BJ (cell line): Measurements from ENCODE around the gene TNRC6B. TPM values are rescaled to one million over a fixed set of nuclear protein-coding genes. Genes with fewer than 3 reads are reported as not detected.

Experiments
- CTCF ChIA-PET: fragments of 350-600 bp; formaldehyde crosslinking; extraction: SDS; loops from one replicate; lab custom pipeline; 2021; ENCODE audit warnings: antibody characterized with exemption, inconsistent platforms; lab: Yijun Ruan, JAX
- POLR2A ChIA-PET: fragments of 300-600 bp; sonication (Branson Sonifier 250); formaldehyde crosslinking; extraction: SDS; loops from one replicate; lab custom pipeline; 2021; ENCODE audit warnings: antibody characterized with exemption; lab: Charles Lee
- DNase-seq: peaks from one replicate; pipeline ENCODE4 v3.0.0-alpha.2; 2011; ENCODE audit warnings: low read depth
- H3K27me3 ChIP-seq: 2 replicates; pipeline ENCODE4 v1.6.0; 2011; ENCODE audit warnings: low read length; ENCODE audit not compliant: control insufficient read depth, insufficient read depth
- H3K36me3 ChIP-seq: 2 replicates; pipeline ENCODE4 v1.5.1; 2011; ENCODE audit warnings: low read length; ENCODE audit not compliant: control insufficient read depth, insufficient read depth
- H3K4me3 ChIP-seq: 2 replicates; pipeline ENCODE4 v1.5.1; 2011; ENCODE audit warnings: low read depth, mild to moderate bottlenecking, control low read depth, low read length
- polyA plus RNA-seq: library from polyadenylated mRNA; depleted of rRNA; stranded (reverse); fragments of >200 nt; gene quantifications from 2 replicates; pipeline ENCODE4 v1.2.3, GENCODE V29; 2011
- TF ChIP-seq, protein P1 (sequence below): IDR thresholded peaks from 2 replicates; pipeline ENCODE4 v1.5.1; 2011; ENCODE audit warnings: low read depth, mild to moderate bottlenecking, control low read depth, inconsistent platforms, low read length, moderate library complexity; ENCODE audit not compliant: insufficient read depth

The TNRC6B gene
- polyA plus RNA-seq, 1 experiment = 8.0 TPM

DNA sequence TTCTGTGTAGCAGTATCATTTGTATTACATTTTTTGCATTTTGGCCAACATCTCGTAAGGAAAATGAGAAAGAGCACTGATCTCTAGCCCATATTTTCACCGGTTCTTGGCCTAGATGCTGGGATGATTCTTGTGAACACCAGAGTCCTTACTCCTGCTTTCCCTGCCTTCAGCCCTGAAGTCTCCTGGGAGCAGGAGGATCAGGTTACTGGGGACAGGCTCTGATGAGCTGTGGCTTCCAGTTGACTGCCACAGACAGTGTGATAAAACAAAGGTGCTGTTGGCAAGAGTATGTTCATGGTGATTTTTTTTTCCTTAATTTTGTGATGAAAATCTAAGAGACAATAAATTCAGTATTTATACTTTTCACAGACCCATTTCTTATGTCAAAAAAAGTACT lies 134.3 kb downstream of the TNRC6B start:
- H3K27me3 ChIP-seq = no peaks in the 10 kb centered on the region
- ChIA-PET CTCF (no interaction called here), POLR2A (no interaction called here)
- no peak for DNase-seq
- no peak overlapping the region for H3K4me3 ChIP-seq
- H3K36me3 ChIP-seq = peaks cover 21% of the 10 kb centered on the region
- TF ChIP-seq, protein P1, sequence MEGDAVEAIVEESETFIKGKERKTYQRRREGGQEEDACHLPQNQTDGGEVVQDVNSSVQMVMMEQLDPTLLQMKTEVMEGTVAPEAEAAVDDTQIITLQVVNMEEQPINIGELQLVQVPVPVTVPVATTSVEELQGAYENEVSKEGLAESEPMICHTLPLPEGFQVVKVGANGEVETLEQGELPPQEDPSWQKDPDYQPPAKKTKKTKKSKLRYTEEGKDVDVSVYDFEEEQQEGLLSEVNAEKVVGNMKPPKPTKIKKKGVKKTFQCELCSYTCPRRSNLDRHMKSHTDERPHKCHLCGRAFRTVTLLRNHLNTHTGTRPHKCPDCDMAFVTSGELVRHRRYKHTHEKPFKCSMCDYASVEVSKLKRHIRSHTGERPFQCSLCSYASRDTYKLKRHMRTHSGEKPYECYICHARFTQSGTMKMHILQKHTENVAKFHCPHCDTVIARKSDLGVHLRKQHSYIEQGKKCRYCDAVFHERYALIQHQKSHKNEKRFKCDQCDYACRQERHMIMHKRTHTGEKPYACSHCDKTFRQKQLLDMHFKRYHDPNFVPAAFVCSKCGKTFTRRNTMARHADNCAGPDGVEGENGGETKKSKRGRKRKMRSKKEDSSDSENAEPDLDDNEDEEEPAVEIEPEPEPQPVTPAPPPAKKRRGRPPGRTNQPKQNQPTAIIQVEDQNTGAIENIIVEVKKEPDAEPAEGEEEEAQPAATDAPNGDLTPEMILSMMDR = no peak

DNA sequence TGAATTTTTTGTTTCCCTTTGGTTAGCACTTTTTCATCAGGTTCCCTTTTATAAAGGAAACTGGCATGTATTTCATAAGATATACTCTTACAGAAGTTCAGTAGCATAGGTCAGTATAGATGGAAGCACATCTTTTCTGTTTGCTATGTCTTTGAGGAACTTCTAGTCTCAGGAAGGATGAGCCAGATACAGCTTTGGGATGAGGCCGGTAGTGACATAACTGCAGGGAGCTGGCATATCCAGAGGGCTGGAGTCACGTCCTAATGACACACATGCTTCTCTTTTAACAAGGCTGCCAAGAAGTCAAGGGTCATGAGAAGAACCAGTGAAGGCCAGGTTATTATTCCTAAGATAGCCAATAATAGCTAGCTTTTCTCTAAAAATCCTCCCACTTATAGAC lies 135.3 kb downstream of the TNRC6B start:
- Histone ChIP-seq H3K27me3 (no peaks in the 10 kb centered on the region), H3K36me3 (peaks cover 21% of the 10 kb centered on the region), H3K4me3 (no peak overlapping the region)
- ChIA-PET POLR2A (no interaction called here), CTCF (no interaction called here)
- TF ChIP-seq, protein P1 = no peak
- no peak for DNase-seq

DNA sequence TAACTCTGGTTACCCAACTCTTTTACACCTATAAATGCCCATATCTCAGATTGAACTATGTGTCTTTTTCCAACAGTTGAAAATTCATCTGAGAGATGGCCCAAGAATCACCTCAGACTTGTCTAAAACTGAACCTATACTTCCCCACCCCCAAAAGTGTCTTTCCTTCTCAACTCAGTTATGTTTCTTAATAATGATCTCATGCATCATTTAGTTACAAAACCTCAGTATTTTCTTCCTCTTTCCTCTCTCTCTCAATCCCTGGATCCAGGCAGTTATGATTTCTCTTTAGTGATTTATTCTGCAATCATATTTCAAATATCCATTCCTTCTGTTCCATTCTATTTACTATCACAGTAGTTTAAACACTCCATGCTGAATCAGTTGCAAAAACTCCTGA lies 136.3 kb downstream of the TNRC6B start:
- Histone ChIP-seq H3K27me3 (no peaks in the 10 kb centered on the region), H3K36me3 (peaks cover 19% of the 10 kb centered on the region), H3K4me3 (no peak overlapping the region)
- no peak for DNase-seq
- CTCF ChIA-PET = interaction anchor here (1.1 kb wide), 1 partner anchor 12 kb away, joined by 3 read pairs; no protein-coding TSS in a partner anchor
- TF ChIP-seq, protein P1 = no peak
- POLR2A ChIA-PET = no interaction called here

DNA sequence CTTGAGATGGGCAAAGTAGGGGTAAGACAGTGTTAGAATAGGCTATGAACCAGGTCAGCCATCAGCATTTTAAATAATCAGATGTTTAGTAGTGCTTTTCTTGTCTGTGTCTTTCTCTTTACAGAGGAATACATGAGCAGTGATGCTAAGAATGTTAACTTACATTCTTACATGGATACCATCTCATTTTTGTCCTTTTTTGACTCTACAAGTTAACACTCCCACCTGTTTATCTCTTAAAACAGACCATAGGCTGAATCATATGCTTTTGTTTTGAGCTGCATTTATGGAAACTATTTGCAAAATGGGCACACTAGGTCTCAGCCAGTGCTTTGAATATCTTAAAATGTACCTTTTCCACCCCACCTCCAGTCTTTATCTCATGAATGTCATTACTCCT lies 143.0 kb downstream of the TNRC6B start:
- DNase-seq = no peak
- CTCF ChIA-PET = no interaction called here
- no peak overlapping the region for H3K4me3 ChIP-seq
- TF ChIP-seq, protein P1 = no peak
- POLR2A ChIA-PET = no interaction called here
- peaks cover 23% of the 10 kb centered on the region for H3K36me3 ChIP-seq
- no peaks in the 10 kb centered on the region for H3K27me3 ChIP-seq

DNA sequence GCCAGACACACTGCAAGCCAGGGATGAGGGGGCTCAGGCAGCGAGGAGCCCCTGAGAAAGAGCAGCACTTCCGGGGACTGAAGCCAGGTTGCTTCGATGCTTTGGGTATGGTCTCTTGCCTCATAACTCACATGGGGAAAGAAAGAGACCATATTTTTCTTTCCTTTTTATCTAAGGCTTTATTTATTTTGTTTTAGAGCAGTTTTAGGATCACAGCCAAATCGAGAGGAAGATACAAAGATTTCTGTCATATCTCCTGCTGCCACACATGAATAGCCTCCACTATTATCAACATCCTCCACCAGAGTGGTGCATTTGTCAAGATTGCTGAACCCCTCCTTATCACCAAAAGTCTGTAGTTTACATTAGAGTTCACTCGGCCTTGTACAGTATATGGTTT lies 144.3 kb downstream of the TNRC6B start:
- peaks cover 19% of the 10 kb centered on the region for H3K36me3 ChIP-seq
- no peak overlapping the region for H3K4me3 ChIP-seq
- no peak for DNase-seq
- CTCF ChIA-PET = no interaction called here
- POLR2A ChIA-PET = no interaction called here
- H3K27me3 ChIP-seq = no peaks in the 10 kb centered on the region
- TF ChIP-seq, protein P1 = no peak
